ENCODE measurements around the gene GRIN2B.

The GRIN2B gene

GRCh38 chr12:13976028-13976584 is 5.3 kb downstream of the GRIN2B start:
- no peak overlapping the region for H3K27ac ChIP-seq
- DNase-seq (ENCODE audit: low spot score) = no peak
- H3K4me3 ChIP-seq = no peak overlapping the region
- no peak for TF ChIP-seq CTCF (IDR thresholded peaks at IDR 0.05)

GRCh38 chr12:13973996-13974395 is 7.4 kb downstream of the GRIN2B start:
- no peak overlapping the region for H3K27ac ChIP-seq
- H3K4me3 ChIP-seq = no peak overlapping the region
- TF ChIP-seq CTCF (IDR thresholded peaks at IDR 0.05) = no peak
- DNase-seq (ENCODE audit: low spot score) = no peak

- TF ChIP-seq CTCF (IDR thresholded peaks at IDR 0.05) = no peak
- no peak overlapping the region for H3K27ac ChIP-seq
- no peak for DNase-seq (ENCODE audit: low spot score)
- H3K4me3 ChIP-seq = no peak overlapping the region
These were observed 10.6 kb downstream of the GRIN2B start for GRCh38 chr12:13970803-13971202.

- TF ChIP-seq CTCF (IDR thresholded peaks at IDR 0.05) = no peak
- no peak for DNase-seq (ENCODE audit: low spot score)
These were observed 13.1 kb downstream of the GRIN2B start for GRCh38 chr12:13968281-13968680.

GRCh38 chr12:13964666-13965065 is 16.7 kb downstream of the GRIN2B start:
- DNase-seq (ENCODE audit: low spot score) = no peak
- Histone ChIP-seq H3K4me3 (no peak overlapping the region), H3K27ac (no peak overlapping the region)
- no peak for TF ChIP-seq CTCF (IDR thresholded peaks at IDR 0.05)

More at GRCh38 chr12:13968281-13968680, 13.1 kb downstream of the GRIN2B start:
- Histone ChIP-seq H3K4me3 (no peak overlapping the region), H3K27ac (no peak overlapping the region)

GRCh38 chr12:13962699-13963098 is 18.7 kb downstream of the GRIN2B start:
- no peak for TF ChIP-seq CTCF (IDR thresholded peaks at IDR 0.05)
- Histone ChIP-seq H3K4me3 (no peak overlapping the region), H3K27ac (no peak overlapping the region)
- no peak for DNase-seq (ENCODE audit: low spot score)

- no peak overlapping the region for H3K27ac ChIP-seq
- no peak for TF ChIP-seq CTCF (IDR thresholded peaks at IDR 0.05)
- no peak overlapping the region for H3K4me3 ChIP-seq
- no peak for DNase-seq (ENCODE audit: low spot score)
These were observed 19.4 kb downstream of the GRIN2B start for GRCh38 chr12:13961971-13962370.
